ENCODE results near the gene TNFSF9. TPM values are rescaled to one million over a fixed set of nuclear protein-coding genes. Genes with fewer than 3 reads are reported as not detected.

The TNFSF9 gene
- total RNA-seq, 1 donor from 2014 or later = 4.1 TPM

- Histone ChIP-seq H3K27ac (no peak overlapping the region), H3K27me3 (ENCODE audit: low read depth) (peaks cover 4% of the 10 kb centered on the region), H3K36me3 (no peaks in the 10 kb centered on the region), H3K9me3 (no peaks in the 10 kb centered on the region), H3K4me3 (no peak overlapping the region), H3K4me1 (no peaks in the 10 kb centered on the region)
- intact Hi-C loops (cut with DNase I) = no loop called here
- DNase-seq (no peak), ATAC-seq (peak in 1 of 2 donors; percentile 56)
- TF ChIP-seq CTCF (IDR thresholded peaks at IDR 0.05) = no peak
Observed at GRCh38 chr19:6495947-6496346, 34.9 kb upstream of the TNFSF9 start.

GRCh38 chr19:6498294-6499036, 32.4 kb upstream of the TNFSF9 start:
- Histone ChIP-seq H3K9me3 (no peaks in the 10 kb centered on the region), H3K36me3 (no peaks in the 10 kb centered on the region), H3K4me3 (no peak overlapping the region), H3K27me3 (ENCODE audit: low read depth) (peaks cover 29% of the 10 kb centered on the region), H3K4me1 (peaks cover 11% of the 10 kb centered on the region), H3K27ac (no peak overlapping the region)
- intact Hi-C loops (cut with DNase I) = no loop called here
- peak; percentile 28 to 36 for ATAC-seq
- DNase-seq = no peak
- no peak for TF ChIP-seq CTCF (IDR thresholded peaks at IDR 0.05)

GRCh38 chr19:6499052-6499790, 31.6 kb upstream of the TNFSF9 start:
- intact Hi-C loops (cut with DNase I) = no loop called here
- H3K4me3 ChIP-seq = no peak overlapping the region
- no peak for ATAC-seq
- H3K9me3 ChIP-seq = no peaks in the 10 kb centered on the region
- no peak overlapping the region for H3K27ac ChIP-seq
- TF ChIP-seq CTCF (IDR thresholded peaks at IDR 0.05) = no peak
- H3K36me3 ChIP-seq = no peaks in the 10 kb centered on the region
- H3K4me1 ChIP-seq = peaks cover 11% of the 10 kb centered on the region
- DNase-seq = no peak
- H3K27me3 ChIP-seq (ENCODE audit: low read depth) = peaks cover 32% of the 10 kb centered on the region

DNA sequence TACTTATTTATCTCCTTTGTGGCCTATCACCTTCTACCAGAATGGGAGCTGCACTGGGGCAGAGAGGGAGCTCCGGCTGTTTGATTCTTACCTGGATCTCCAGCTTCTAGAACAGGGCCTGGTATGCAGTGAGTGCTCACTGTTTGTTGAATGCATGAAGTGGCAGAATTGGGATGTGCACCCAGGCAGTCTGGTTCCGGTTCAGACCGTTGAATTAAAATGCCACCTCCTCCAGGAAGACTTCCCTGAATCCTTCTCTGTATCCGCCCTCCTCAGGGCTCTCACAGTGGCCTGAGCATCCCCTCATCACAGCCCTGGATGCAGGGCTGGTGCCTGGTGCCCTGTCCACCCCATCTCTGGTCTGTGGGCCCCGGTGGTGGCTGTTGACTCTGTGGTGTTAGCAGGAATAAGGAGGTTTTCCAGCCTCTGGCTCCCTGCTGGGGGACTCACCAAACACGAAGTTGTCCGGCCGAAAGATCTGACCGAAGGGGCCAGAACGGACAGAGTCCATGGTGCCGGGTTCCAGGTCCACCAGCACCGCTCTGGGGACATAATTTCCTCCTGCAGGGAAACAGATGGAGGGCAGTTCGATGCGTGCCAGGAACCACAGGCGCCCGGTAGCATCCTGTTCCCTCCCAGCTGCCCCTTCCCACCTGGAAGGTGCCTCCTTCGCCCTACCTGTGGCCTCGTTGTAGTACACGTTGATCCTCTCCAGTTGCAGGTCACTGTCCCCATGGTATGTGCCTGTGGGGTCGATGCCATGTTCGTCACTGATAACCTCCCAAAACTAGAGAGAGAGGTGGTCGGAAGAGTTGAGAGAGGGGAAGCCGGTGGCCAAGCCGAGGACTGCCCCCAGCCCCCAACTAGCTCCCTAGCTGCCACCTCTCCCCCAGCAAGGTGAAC, 29.7 kb upstream of the TNFSF9 start:
- Histone ChIP-seq H3K27ac (no peak overlapping the region), H3K4me1 (peaks cover 11% of the 10 kb centered on the region), H3K36me3 (no peaks in the 10 kb centered on the region), H3K9me3 (no peaks in the 10 kb centered on the region), H3K27me3 (ENCODE audit: low read depth) (peaks cover 32% of the 10 kb centered on the region), H3K4me3 (no peak overlapping the region)
- DNase-seq (no peak), ATAC-seq (no peak)
- TF ChIP-seq CTCF (IDR thresholded peaks at IDR 0.05) = no peak
- intact Hi-C loops (cut with DNase I) = no loop called here
